Hematopoietic multipotent progenitor cell treated with erythropoietin and hydrocortisone succinate and interleukin-3 and kit ligand, for 17 days (in vitro differentiated cells): ENCODE results near the gene KIF21B.

Experiments
- DNase-seq: peaks from one replicate; pipeline ENCODE4 v3.0.0-alpha.2; 2015; ENCODE audit warnings: low spot score

KIF21B gene

DNA sequence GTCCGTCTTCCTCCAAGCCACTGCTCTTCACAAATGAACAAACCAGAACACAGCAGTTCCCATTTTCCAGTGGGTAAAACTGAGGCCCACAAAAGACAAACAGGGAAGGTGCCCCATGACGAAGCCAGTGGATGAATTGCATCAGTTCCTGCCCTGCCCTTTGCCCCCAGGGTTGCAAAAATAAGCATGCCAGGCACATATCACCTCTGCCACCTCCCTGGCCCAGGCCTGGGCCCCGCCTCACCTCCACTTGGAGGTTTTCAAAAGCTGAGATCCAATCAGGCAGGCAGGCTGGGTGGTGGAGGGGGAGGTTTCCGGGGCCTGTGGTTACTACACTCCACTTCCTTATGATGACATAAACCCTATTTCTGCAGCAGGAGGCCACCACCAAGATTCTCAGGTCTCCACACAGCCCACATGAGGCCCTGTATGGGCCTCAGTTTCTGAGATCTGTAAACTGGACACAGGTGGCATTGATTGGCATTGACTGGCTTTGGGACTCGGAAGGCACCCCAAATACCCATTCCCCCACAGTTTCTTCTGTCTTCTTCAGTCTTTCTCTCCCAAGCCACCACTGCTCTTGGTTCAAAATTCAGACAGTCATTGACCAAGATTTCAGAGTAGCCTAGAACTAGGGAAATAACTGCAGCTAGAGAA is 4.1 kb downstream of the KIF21B start:
- peak; percentile 12 for DNase-seq

DNA sequence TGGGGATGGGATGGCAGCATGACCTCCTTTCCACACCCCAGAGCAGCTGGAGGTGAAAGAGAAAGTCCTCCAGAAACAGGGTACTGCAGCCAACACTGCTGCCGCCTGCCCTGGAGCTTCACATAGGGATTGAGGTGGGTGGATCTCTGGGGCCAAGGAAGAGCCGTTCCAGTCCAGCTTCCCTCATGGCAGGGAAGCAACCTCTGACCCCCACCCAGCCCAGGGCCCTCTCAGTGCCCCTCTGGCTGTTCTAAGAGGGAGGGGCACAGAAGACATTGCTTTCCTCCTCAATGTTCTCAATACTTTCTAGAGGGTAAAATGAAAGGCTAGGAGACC is 5.7 kb downstream of the KIF21B start:
- no peak for DNase-seq

DNA sequence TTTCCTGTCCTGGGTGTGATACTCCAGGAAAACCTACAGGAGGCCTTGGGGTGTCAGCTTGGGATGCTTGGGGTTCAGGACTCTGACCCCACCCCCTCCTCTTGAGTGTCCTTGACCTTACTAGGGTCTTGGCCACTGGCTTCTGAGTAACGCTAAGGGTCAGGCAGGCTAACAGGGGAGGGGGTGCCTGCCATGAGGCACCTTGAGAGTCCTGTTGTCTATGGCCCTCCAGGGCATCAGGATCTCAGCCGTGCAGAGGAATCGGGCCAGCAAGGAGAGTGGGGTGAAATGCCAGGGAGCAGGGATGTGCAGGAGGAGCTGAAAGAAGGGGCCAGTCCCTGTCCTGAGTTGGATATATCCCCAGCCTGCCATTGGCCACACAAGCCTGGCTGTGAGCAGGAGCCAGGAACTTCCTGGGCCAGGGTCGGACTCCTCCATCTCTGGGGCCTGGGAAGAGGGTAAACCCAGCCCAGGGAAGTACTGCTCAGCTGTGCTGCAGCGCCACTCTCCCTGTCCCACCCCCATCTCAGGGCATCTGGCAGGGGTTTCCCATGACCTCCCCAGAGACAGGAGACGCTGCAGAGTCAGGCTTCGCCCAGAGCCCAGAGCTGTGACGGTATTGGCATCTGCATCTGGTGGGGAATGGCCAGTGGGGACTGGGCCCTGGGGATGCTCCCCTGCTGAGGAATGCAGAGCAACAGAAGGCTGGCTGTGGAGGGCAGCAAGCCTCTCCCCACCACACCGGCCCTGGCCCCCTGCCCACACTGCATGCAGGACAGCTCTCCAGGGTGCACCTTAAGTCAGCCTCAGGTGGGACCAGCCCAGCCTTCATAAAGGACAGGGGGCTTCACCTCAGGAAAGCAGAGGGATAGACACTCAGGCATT is 6.3 kb downstream of the KIF21B start:
- DNase-seq: no peak

DNA sequence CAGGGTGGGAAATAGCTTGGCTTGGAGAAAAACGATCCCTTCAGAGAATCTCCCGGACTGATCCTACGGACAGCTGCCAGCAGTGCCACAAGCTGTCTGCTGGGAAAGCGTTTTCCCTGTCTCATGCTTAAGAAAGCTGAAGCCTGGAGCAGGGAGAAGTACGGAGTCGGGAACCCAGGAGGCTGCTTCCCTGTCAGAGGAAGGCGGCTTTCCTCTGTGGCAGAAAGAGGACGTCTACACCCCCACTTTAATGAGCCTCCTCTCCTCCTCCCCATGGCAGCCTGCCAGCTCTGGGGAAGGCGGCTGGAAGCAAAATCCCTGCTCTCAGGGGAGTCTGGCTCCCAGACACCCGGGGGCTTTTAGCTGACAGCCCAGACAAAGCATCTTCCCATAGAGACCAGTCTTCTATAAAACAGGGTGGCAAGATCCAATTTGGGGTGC is 7.3 kb downstream of the KIF21B start:
- no peak for DNase-seq

DNA sequence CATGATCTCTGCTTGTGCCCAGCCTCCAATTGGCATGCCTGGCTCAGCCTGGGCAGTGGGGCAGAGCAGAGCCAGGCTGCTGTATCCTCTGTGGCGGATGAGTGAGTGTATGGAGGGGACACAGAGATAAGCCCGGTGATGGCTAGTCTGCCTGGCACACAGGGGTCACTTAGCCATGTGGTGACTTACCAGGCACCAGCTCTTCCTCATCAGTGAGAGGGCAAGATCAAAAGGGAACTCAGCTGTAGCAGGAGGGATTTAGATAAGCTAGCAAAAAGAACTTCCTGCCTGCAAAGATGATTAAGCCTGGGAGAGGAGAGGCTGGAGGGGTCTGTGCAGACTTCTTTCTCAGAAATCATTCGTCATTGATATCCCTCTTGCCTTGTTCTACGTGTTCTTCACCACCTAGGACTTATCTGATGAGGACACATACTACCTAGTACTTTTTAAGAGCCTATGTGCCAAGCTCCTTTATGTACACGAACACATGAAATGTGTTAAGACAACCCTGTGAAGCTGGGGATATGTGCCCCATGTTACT is 7.9 kb downstream of the KIF21B start:
- peak; percentile 6 for DNase-seq

DNA sequence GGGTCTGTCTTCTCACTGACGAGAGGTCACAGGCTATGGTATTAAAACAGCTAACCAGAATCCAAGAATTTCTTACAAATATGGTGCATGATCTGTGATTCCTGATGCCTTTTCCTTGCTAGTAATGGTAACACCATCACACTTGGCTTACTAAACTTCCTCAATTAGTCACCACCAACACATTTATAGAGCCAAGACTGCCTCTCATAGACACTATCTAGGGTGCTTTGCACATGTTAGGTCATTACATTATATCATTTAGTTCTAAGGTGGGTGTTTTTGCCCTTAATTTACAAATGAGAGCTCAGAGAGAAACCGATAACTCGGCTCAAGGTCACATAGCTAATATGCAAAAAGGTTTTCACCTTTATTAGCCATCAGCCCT is 8.7 kb downstream of the KIF21B start:
- DNase-seq: no peak

DNA sequence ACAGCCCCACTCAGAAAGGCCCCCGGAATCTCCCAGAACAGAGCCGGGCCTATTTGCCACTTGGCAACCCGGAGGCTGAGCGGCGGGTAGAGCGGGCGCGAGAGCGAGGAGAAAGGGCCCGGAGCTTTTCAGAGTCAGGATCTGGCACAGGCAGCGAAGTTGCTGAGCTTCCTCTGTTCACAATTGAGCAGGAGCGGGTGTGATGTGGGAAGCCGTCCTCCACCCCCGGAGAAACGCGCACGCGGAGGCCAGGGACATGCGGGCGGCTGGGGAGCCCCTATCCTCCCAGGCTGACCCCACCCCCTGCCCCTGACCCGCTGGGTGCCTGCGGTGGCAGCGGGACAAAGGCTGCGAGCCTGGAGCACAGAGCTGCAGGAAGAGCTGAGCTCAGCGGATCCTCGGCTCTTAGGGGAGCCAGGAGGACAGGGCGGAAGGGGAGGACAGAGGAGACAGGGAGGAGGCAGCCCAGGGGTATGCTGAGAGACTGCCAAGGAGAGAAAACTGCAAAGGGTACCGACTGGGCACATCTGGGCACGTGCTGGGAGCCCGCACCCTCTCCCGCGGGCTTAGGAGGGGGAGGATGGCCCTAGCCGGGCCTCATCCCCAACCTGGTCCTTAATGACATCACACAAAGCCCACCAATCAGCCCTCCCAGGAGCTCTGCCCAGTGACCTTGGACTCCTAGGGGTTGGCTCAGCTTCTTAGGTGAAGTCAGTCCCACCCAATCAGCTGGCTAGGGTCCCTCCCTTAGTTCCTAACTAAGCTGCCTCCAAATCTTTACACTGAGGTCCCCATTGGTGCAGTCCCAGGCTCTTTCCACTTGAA is 9.3 kb downstream of the KIF21B start:
- no peak for DNase-seq

DNA sequence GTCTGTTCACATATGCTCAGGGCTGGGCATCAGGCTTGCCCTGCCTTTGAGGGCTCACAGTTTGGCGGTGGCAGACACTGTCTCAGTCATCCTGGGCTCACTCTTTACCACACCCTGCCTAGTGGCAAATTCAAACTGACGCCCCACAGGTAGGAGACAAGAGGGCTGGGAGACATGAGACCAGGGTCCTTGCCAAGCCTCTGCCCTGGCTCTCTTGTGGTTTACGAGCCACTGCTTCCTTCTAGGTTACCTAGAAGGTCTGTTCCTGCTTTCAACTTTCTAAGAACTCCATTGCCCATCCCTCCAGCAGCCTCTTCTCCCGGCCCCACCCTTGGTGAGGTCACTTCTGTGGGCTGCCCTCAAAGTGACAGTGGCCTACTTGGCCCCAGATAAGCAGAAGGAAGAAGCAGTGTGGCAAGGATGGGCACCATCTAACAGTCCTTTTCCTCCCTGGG is 10.5 kb downstream of the KIF21B start:
- DNase-seq: no peak

DNA sequence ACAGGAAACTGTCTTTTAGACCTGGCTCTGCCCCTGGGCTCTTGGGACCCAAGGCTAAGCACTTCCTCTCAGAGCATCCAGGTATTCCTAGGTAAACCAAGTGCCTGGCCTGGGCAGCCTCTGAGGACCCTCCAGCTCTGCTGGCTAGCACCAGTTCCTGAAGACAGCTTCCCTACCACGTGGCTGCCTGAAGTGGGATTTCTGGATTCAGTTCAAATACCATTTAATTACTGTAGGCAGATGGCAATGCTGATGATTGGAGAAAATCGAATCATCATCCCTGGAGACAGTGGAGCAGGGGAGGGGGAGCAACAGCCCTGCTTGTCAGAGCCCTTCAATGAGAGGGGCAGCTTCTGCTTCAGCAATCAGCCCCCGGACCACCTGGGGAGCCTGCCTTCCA is 11.9 kb downstream of the KIF21B start:
- no peak for DNase-seq

DNA sequence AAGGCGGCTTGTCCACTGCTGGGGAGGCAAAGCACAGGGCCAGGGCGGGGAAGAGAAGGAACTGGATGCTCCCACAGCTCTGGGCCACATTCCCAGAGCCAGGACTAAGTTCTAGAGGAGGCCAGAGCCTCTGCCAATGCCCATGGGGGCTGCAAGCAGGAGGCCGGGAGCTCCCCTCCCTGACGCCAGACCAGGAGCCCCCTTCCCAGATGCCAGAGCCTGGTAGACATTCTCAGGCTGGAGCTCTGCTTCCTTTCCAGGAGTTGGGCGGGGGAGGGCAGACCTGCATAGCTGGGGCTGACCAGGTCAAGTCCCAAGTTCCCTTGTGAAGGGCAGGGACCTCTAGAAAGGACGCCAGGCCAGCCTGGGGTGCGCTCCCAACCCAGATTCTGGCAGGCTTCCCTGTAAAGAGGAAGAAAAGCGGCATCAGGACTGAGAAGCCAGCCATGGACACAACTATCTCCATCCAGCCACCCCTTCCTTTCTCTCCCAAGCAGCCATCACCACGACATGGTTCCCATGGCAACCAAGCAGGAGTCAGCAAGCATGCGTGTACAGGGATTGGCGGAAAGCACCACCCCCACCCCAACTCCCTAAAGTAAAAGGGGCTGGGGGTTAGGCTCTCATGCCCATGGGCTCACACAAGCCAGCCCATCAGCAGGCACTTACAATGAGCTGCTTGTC is 13.4 kb downstream of the KIF21B start:
- DNase-seq: no peak

DNA sequence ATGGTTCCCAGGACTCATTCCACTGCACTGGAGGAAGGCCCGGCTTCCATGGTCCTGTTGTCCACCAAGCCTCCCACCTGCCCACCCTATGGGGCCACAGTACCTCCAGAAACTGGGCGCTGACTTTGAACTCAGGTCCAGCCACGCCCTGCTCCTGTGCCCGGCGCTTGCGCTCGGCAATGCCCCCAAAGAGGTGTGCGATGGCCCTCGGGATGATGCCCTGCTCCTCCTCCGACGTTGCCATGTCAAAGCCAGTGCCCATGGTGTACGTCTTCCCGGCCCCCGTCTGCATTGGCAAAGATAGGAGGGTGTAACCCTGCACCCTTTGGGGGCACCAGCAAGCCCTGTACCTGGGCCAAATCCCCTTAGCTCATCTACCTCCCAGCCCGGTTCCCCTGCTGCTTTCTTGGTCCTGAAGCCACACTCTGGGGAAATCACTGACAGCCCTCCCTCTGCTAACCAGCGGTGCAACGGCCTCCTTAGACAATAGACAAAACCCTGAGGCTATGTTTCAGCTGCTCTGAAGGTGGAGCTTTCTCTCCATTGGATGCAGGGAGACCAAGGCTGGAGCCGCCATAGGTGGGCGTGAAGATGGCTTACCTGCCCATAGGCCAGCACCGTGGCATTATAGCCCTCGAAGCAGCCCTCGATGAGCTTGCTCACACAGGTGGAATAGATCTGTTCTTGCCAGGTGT is 14.7 kb downstream of the KIF21B start:
- DNase-seq: no peak

DNA sequence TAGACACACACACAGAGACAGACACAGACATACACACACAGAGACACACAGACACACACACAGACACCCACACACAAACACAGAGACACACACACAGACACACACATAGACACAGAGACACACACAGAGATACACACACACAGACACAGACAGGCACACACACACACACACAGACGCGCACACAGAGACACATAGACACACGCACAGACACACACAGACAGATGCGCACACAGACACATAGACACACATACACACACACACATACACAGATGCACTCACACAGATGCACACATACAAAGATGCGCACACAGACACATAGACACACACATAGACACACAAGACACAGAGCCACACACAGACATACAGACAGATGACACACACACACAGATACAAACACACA is 16.0 kb downstream of the KIF21B start:
- DNase-seq: no peak

DNA sequence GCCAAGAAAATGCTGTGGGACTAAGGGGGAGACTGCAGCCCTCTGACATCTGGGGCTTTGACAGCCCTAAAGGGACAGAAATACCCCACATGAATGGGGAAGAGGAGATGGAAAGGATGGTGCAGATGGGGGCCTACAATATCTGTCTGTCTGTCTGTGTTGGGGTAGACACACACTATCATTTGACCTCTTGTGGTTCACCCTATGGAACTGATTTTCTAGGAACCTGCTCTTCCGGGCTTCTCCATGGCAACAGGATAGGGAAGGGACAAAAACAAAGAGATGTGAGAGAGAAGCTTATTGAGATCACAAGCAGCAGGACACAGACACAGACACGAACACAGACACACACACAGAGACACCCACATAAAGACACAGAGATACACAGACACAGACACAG is 17.1 kb downstream of the KIF21B start:
- no peak for DNase-seq

DNA sequence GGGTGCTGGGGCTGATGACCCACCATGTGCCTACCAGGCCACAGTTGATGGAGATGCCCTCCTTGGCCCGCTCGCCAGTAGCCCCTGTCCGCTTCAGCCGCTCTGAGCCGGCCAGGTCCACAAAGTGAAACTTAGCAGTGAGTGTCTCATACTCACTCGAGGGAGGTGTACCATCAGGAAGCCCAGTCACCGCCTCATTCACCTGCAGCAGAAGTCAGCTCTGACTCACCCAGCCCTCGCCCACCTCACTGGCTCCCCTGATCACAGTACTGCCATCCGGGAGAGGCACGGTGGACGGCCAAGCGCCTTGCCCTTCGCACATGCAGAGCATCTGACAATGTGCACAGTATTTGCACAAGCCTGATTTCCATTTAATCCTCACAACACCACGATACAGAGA is 18.8 kb downstream of the KIF21B start:
- DNase-seq: no peak

DNA sequence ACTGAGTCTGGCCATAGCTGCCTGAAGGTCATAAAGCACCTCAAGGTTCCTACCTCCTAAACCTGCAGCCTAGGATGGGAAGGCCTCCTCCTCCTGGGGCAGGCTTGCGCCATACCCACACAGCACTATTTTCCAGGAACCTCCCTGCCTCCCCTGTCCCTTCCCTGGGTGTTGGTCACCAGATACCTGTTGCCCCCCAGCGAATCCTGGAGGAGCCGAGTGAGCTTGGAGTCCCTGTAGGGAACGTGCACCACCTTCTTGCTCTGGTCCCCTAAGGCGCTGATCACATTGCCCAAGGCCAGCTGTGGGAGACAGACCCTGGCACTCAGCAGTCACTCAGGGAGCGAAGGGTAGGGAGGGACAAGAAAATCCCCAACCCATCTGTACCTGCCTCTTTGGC is 19.4 kb downstream of the KIF21B start:
- no peak for DNase-seq

DNA sequence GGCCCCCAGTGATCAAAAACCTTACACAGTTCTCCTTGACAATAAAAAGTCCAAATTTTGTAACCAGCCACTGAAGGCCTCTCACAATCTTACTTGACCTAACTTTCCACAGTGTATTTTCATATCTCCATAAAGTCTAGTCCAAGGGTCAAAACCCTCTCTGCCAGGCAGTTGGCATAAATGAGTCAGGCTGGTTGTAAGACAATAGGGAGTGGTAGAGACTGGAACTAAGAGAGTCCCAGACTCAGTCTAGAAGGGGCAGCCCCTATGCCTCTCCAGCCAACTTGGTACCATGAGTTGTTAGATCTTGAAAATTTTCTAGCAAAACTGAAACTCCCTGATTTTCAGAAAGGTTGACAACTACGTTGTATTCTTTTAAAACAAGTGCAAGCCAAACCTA is 21.0 kb downstream of the KIF21B start:
- no peak for DNase-seq

DNA sequence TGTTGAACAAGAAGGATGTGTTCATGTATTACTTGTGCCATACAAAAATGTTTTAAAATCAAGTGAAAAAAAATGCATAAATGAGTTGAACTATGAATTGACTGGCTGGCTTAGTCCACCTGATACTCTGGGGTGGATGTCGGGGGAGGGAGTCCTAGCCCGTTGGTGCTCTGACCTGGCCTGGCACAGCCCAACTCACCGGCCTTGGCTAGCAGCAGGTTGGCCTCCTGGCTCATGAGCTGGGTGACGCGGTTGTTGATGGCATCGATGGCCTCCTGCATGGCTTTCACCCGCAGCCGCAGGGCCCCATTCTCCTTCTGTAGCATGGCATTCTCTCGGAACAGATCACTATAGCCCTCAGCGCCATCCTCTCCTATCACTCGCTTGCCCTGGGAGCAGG is 21.6 kb downstream of the KIF21B start:
- no peak for DNase-seq

DNA sequence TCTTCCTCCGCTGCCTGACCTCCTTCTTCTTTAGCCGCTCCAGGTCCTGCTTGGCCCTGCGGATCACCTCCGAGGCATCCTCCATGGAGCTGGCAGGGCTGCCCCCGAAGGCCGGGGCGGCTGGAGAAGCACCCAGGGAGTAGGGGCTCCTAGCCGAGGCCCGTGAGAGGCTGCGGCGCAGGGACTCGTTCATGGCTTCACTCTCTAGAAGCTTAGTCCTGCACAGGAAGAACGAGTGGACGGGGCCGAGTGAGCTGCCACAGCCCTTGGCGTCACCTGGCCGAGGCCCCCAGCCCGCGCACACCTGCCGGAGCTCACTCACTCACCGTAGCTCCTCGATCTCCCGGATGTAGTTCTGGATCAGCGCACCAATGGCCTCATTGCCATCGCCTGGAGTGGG is 23.1 kb downstream of the KIF21B start:
- DNase-seq: no peak

DNA sequence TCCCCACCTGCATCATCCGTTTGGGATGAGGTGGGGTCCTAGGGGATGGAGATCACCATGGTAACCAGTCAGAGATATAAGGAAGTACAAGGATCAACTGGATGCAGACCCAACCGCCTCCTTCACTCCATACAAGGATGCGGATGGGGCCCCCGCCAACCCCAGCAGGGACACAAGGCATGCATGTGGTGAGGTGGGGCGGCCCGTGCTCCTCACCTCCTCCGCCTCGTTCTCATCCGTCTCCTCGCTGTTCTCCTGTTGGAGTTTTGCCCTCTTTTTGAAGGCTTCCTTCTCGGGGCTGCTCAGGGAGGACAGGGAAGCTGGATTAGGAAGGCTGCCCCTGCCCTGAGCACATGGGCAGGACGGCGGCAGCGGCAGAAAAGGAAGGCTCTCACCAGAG is 23.8 kb downstream of the KIF21B start:
- DNase-seq: no peak

DNA sequence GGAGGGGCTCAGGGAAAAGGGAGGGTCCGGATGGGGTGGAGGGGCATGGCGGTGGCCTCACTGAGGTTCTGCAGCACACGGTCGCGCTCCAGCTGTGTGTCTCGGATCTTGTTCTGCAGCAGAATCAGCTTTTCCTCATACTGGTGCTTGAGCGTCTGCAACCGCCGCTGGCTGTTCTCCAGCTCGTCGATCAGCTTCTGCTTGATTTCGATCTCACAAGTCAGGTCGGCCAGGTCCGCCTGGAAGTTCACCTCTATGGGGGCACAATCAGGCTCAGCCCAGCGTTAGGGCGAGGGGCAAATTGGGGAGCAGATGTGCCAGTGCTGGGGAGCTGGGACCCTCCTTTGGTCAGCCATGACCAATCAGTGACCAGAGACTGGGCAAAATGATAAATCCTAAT is 25.2 kb downstream of the KIF21B start:
- DNase-seq: no peak

DNA sequence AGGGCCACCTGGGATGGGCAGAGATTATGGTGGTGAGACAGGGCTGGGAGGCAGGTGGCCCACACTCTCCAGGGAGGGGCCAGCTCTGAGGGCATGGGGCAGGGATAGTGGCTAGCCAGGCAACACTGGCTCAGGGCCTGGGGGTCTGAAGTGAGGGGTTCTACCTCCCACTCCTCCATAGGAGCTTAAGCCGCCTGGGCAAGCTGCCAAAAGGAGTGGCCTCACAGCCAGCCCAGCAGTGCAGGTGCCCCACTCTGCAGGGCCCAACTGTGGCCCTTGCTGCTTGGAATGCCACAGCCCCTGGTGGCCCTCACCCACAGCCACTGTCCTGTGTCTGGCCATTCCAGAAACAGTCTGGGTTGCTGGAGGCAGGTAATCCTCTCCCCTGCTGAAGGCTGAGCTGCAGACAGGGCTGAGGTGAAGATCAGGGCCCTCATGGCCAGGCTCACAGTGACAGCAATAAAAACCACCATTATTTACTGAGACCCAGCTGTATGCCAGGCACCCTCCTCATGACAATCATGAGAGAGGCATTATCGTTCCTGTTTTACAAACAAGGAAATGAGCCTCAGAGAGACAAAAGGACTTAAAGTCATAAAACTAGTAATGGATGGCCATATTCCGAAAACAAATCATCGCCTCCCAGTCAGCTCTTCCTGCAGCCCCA is 31.0 kb downstream of the KIF21B start:
- DNase-seq: no peak
